Fibroblast of skin of abdomen (primary cell): Measurements from ENCODE around the gene POLN.

ENCODE experiments used
- DNase-seq: peaks from one replicate; pipeline ENCODE4 v3.0.0-alpha.2; 2013

POLN gene

DNA sequence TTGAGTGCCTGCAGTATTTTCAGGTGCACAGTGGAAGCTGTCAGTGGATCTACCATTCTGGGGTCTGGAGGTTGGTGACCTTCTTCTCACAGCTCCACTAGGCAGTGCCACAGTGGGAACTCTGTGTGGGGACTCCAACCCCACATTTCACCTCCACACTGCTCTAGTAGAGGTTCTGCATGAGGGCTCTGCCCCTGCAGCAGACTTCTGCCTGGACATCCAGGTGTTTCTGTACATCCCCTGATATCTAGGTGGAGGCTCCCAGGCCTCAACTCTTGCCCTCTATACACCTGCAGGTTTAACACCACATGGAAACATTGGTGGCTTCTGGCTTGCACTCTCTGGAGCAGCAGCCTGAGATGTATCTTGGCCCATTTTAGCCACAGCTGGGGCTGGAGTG, 216.1 kb downstream of the POLN start:
- no peak for DNase-seq

DNA sequence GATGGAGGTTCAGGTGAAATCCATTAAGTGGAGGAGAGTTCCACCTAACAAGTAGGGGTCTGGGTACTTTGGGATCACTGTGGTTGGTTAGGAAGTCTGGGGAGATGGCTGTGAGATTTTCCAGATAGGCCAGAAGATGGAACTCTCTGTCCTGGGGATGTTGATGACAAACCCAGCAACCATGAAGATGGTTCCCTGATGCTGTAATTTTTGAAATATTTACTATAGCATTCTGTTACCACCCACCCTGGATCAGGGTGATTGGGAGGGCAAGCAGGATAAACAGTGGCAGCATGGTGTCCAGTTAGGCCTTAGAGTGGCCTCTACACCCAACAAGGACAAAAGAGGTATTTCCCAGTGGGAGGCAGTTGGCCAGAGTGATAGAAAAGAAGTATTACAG, 217.2 kb downstream of the POLN start:
- no peak for DNase-seq
